ENCODE data around the gene ZMYND8. TPM values are rescaled to one million over a fixed set of nuclear protein-coding genes. Genes with fewer than 3 reads are reported as not detected.
"Not testable (repeated sequence)": the region's sequence is repeated elsewhere in the genome, so short reads cannot be mapped to it uniquely, and the experiment has no call there.

Gene ZMYND8
- total RNA-seq, 1 donor from 2014 or later, result 19.9 TPM

DNA sequence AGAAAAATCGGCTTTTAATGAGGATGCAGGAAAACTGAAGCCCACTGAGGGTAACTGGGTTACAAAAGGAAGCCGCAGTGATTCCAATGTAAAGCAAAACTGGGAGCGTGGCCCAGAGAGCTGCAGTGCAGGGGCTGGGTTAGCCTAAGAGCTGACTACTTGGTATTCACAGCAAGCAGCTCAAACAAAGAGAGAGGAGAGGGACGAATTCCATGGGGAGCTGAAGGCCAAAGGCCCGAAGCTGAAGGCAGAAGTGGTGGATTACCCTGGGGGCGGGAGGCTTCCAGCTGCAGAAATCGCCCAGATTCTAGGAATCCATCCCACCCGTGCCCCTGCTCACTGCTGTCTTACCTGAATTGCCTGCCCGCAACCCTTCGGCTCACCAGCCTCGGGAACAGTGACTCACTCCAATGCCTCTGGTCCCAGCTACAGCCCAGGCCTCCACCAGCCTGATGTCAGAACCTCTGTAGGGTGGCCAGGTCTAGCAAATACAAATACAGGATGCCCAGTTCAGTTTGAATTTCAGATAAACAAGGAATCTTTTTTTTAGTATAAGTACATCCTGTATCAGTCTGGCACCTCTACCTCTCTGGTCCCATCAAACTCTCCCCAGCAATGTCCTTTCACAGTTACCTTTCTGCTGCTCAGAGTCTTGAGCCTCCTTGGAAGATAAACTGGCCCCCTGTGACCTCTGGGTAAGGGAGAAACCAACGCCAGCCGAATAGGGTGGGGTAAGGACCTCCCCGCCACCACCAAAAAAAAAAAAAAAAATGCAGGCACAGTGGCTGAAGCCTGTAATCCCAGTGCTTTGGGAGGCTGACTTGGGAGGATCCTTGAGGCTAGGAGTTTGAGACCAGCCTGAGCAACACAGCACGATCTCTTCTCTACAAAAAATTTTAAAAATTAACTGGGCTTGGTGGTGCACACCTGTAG lies 14.6 kb upstream of the ZMYND8 start:
- no peak for DNase-seq (ENCODE audit: low read depth, low spot score)

DNA sequence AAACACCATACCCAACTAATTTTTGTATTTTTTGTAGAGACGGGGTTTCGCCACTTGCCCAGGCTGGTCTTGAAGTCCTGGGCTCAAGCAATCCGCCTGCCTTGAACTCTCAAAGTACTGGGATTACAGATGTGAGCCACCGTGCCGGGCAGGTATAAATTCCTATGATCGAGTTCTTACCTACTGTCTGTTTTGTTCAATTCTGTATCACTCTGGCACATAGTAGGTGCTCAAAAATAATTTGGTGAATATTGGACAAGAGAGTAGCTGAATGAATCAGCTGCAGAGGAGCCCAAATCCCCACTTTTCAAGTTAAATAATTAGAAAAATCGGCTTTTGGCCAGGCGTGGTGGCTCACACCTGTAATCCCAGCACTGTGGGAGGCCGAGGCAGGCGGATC lies 13.7 kb upstream of the ZMYND8 start:
- no peak for DNase-seq (ENCODE audit: low read depth, low spot score)

DNA sequence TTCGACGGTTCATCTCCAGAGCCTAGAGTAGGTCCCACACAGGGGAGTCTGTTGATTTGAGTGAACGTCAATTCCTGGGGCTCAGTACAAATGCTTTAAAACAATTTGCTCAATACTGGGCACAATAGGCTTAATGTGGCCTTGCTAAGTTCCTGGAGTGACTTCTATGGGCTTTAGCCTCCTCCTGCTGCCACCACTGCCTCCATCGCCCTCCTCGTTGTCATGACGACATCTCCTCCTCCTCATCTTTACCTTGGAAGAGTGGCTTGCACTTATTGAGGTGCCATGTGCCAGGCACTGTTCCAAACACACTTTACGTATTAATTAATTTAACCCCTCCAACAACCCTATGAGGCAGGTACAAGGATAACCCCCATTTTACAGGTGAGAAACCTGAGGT lies 11.8 kb upstream of the ZMYND8 start:
- no peak for DNase-seq (ENCODE audit: low read depth, low spot score)

DNA sequence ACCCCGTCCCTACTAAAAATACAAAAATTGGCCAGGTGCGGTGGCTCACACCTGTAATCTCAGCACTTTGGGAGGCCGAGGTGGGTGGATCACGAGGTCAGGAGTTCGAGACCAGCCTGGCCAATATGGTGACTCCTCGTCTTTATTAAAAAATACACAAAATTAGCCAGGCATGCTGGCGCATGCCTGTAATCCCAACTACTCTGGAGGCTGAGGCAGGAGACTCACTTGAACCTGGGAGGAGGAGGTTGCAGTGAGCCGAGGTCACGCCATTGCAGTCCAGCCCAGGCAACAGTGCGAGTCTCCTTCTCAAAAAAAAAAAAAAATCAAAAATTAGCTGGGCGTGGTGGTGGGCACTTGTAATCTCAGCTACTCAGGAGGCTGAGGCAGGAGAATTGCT lies 9.8 kb upstream of the ZMYND8 start:
- DNase-seq (ENCODE audit: low read depth, low spot score), result not testable (repeated sequence)

DNA sequence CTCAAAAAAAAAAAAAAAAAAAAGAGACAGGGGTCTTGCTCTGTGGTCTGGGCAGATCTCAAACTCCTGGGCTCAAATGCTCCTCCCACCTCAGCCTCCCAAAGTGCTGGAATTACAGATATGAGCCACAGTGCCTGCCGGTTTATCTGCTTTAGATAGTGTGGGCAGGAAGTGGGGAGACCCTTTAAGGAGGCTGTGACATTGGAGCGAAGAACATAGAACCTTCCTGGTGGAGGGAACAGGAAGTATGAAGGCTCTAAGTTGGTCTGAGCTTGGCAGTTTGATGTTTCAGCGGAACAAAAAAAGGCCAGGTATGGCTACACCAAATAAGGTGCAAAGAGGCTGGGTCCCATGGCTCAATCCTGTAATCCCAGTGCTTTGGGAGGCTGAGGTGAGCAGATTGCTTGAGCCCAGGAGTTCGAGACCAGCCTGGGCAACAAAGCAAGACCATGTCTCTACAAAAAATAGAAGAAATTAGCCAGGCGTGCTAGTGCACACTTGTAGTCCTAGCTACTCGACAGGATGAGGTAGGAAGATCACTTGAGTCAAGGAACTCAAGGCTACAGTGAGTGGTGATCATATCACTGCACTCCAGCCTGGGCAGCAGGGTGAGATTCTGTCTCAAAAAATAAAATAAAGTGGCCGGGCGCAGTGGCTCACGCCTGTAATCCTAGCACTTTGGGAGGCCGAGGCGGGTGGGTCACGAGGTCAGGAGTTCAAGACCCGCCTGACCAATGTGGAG lies 8.7 kb upstream of the ZMYND8 start:
- DNase-seq (ENCODE audit: low read depth, low spot score), result no peak

DNA sequence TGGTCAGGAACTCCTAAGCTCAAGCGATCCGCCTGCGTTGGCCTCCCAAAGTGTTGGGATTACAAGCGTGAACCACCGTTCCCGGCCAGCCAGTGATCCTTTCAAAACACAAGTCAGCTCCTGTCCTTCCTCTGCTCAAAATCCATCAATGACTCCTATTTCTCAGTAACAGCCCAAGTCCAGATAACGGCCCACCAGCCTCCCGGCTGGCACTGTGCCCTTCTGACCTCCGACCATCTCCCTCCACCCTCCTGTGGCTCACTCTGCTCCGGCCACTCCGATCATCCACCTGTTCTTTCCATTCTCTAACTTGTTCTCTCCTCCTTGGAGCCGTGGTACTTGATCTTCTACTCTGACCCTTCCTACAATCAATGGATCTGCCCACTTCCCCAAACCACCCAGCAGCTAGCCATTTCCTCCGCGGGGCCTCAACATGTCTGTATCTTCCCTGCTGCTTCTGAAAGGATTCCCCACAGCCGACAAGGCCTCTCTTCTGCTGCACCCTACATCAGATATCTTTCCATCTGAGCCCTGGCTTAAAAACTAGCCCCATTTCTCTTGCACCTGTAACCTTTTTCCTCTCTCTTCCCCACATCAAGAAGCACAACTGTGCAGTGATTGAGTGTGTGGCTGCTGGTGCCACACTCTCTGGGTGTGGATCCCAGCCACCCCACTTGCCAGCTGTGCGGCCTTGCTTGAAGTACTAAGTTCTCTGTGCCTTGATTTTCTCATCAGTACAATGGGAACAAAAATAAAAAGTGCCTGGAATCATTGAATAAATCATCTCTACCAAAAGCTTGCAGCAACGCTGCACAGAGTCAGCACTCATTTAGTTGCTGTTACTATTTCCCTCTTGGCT lies 6.1 kb upstream of the ZMYND8 start:
- no peak for DNase-seq (ENCODE audit: low read depth, low spot score)

DNA sequence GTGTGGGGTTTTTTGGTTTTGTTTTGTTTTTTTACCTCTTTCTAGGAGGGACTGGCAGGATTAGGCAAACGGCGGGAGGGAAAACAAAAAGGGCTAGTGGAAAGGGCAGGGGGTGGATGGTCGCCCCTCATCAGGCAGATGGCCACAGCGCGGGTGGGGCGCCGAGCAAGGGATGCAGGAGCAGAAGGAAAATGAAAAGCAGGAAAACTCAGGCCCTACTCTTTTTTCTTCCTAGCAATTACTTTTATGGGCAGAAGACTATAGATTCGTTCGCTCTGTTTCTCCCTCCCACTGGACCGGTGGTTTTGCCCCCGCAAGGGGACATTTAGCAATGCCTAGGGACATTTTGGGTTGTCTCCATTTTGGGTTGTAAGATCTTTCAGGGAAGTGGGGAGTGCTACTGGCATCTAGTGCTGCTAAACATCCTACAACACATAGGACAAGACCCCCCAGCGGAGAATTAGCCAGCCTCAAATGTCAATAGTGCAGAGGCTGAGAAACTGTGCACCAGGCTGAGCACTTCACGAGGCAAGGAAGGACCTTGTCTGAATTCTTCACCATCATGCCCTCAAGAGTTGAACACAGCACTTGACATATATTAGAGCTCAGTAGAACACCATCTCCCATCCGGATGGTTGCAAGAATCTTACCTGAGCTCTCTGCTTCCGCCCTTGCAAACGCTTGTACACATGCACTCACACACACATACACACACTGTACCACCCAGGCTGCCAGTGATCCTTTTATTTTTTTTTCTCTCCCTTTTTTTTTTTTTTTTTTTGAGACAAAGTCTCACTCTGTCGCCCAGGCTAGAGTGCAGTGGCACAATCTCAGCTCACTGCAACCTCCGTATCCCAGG lies 4.8 kb upstream of the ZMYND8 start:
- DNase-seq (ENCODE audit: low read depth, low spot score), result no peak

DNA sequence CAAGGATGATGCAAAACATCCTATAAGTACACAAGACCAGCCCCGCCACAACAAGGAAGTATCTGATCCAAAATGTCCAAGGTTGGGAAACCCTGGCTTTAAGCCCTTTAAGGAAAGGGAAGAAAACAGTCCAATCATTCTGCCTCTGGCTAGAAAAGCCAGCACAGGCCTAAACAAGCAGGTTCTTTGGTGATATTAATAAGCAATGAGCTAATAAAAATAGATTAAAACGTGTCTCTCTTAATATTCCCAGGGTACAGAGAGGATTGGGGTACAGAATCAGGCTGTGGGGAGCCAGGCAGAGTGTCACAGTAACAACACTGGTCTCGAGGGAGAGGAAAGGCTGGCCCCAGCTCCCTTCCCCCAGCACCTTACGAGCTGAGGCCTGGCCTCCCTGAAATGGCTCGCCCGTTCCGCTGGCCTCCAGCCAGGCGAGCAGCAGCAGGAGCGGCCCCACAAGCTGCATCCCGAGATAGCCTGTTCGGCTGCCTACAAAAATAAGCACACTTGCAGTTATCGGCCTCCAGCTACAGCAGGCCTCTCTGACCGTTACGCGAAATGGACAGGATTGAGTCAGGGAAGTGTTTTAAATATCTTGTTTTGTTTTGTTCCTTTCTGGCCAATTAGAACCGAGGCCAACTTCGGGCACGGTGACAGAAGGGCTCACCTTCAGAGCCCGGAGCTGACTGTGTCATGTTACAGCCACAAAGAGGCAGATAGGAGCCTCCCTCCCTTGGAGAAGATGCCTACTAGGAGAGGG lies 4.0 kb upstream of the ZMYND8 start:
- DNase-seq (ENCODE audit: low read depth, low spot score), result peak; percentile 99

DNA sequence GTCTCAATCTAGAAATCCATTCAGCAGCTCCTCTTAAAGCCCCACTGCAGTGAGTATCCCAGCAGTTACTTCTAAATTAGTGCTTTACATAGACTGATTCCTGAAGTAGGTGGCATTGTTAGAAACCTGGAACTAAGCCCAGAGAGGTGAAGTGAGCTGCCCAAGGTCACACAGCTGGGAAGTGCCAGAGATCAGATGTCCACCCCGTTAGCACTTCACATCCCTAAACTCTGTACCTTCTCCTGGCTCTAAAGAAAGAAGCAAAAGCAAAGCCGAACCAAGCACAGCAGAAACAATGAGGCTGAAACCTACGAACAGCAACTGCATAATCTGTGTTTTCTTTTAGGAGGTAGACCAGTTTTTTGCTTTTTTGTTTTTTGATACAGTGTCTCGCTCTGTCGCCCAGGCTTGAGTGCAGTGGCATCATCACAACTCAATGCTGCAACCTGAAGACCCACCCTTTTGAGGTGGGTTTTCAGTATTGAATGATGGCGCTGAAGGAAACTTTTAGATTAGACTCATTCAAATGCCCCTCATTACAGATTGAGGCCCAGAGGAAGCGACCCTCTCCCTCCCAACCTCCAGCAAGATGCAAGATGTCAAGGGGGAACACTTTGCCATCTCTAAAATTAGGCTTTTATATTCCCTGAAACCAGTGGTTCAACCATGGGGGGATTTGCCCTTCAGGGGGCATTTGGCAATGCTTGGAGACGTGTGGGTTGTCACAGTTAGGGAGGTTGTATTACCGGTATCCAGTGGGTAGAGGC lies 3.2 kb upstream of the ZMYND8 start:
- DNase-seq (ENCODE audit: low read depth, low spot score), result no peak

DNA sequence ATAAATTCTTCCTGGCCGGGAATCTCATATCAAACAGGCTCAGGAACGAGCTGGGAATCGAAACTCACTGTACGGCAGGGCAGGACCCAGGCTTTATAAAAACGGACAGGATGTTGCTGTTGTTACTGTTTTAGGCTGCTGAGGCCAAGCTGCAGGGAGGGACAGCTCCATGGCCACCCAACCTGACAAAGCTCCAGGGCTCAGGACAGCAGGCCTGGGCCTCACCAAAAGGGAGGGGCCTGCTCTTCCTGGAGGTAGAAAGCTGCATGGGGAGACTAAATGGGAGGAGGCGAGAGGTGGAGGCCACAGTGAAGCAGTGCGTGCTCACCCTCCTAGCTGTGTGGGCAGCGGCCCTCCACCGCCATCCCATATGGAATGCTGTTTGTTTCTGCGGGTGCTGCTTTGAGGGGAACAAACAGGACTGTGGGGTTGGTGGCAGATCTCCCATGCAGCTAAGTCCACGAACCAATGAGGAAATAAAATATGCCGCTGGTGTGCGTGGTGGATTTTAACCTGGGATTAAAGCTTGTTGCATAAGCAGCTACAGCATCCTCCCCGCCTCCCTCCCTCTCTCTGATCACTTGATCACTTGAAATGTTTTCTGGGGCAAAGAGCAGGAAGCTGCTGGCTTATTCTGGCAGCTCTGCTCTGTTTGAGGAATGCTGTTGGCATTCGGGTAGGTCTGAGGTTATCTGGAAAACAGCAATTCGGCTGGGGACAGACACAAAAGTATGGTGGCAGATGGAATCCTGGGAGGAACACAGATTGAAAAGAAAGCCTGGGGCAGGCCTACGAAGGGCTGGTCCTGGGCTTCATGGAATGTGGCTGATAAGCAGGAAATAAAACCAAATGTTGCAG lies 2.4 kb upstream of the ZMYND8 start:
- peak; percentile 96 for DNase-seq (ENCODE audit: low read depth, low spot score)

DNA sequence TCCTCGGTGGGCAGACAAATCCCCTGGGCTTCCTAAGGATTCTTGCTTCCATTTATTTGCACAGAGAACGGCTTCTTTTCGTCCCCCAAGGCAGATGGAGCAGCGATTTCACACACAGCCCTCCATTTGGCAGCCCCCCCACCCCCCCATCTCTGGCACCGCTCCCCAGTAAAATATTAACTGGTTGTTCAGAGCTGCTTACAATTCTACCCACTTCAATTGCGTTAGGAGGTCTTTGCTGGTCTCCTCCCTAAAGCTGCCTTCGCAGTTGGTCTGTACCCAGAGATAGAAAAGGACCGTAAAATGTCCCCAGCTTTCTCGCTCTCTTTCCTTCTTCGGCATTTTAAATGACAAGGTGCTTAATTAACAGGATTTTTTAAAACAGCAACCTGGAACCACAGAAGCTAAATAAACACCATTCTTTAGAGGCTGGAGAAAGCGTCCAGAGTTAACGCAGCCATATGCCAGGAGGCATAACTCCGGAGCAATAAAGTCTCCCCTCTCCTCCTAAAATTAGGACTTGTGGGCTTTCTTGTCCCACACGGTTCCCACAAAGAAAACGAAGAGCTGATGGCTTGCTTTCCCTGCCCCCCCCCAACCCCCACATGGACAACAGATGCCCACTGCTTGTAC lies 1.7 kb upstream of the ZMYND8 start:
- no peak for DNase-seq (ENCODE audit: low read depth, low spot score)

DNA sequence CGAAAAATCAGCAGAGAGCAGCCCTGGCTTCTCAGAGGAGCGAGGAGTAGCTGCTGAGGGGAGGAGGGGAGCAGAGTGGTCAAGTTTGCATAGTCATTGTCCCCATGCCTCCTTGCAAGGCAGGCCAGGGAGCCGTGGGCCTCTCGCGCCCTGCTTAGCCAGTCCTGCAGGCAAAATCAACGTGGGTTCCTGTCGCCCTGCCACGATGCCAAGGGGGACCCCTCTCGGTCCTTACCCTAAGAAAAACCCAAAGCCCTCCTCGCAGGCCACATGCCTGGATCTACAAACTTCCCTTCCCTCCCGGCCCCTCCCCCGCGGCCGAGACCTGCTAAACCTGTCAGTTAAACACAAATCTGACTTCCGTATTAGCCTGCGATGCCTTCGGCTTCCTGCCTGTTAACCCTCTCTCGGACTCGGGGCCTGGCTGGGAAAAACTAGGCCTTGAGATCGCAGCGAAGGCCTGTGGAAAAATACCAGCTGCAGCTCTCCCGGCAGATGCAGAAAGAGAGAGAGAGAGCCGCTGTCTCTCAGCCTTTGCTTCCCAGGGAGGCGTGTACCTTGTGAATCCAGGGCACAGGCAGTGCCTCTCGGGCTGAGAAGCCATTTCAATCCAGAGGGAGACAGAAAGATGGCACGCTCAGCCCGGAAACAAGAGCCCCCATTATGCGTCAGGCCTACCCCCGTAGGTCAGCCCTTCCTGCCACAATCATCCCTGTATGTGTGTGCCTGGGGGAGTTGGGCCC lies 968 bp upstream of the ZMYND8 start:
- peak; percentile 82 for DNase-seq (ENCODE audit: low read depth, low spot score)

DNA sequence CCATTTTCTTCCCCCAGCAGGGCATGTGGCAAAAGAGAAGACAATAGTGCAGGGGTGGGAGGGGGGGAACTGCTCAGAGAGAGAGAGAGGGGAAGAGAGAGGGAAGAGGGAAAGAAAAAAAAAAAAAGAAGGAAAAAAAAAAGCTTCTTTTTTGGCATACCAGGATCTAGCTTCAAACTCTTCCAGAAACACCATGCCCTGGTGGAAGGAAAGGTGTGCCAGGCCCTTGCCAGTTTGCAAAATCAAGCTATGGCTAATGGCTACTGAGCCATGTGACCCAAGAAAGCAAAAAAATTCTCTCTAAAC lies 326 bp downstream of the ZMYND8 start:
- DNase-seq (ENCODE audit: low read depth, low spot score), result no peak

DNA sequence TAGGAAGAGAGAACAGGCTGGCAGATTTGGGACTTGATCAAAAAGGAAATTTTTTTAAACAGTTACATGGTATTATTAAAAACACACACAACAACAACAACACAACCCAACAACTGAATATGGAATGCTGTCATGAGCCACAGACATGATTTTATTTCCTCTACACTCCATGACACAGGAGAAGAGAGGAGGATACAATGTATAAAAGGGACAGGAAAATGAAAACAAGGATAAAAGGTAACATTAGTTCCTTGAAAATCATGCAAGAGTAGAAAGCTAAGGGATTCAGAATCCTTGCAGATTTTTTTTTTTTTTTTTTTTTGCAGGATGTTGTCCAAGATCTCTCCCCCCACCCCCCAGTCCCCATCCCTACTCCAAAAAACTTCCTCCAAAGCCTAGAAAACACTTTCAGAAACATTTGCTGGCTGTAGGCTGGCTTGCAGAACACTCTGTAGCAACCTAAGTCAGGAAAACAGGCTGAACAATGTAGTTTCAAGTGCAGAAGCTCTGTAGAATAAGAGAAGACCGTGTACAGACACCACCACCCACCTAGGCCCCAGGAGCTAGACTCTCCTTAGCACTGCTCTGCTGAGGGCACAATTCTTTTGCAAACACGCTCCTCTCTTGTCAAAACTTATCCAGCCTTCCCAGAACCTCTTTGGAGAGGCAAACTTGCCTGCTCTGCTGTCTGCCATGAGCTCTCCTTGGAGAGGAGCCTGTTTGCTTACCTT lies 845 bp downstream of the ZMYND8 start:
- DNase-seq (ENCODE audit: low read depth, low spot score), result no peak

DNA sequence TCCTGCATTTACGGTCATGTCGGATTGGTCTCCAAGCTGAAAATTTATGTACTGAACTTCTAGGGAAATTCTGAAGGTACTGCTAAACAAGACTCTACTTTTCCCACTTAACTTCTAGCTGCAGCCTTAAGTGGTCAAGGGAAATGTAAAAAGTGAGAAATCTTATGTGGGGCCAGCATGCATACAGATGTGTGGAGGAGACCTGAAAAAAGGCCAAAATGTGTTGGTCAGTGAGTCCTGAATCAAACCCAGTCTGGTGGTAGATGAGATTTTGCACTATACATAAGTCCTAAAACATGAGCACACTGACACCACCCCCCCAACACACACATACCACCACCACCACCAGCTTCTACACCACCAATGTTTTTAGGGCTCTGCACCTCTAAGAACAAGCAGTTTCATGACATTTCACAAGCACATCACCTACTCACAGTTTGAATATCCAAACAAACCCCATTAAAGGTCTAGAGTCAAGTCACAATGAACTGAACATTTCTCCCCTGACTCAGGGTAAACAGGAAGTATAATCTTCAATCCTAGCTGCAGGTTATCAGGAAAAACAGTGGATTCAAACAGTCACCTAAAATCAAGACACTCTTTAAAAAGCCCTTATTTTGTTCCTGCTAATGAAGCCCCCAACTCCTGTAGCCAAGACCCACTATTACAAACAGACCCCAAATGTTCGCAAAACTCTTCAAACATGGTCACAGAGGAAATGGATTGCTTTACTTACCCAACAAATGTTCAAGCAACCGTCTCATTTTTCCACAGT lies 1.6 kb downstream of the ZMYND8 start:
- DNase-seq (ENCODE audit: low read depth, low spot score), result no peak

DNA sequence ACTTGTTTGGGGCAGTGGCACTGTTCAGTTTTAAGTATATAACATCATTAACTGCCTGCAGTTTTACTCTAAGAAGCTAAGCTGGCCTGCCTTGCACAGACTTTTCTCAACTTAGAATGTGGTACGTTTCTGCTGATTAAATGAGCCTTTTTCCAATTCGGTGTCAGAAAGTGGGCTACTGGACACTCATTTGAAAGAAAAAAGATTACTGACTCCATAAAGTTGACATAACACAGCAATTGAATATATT lies 2.1 kb downstream of the ZMYND8 start:
- no peak for DNase-seq (ENCODE audit: low read depth, low spot score)
